GM18861 (cell line): ENCODE results near the gene ANKDD1B.
"Not testable (repeated sequence)": the region's sequence is repeated elsewhere in the genome, so short reads cannot be mapped to it uniquely, and the experiment has no call there.

Experiments
- ATAC-seq: cut with Tn5 transposase; IDR thresholded peaks from one replicate; pipeline ENCODE4 v1.9.1; 2021; ENCODE audit not compliant: unreplicated experiment

ANKDD1B gene

GRCh38 chr5:75611311-75612225 is at the start of gene ANKDD1B:
ANKDD1B (plus strand) TSS chr5:75611453; CDS start chr5:75611635, 182 bp downstream.
- no peak for ATAC-seq

- ATAC-seq: not testable (repeated sequence)
These were observed 45.1 kb upstream of the ANKDD1B start for GRCh38 chr5:75565991-75566709.

- ATAC-seq: peak; percentile 85
These were observed 44.4 kb upstream of the ANKDD1B start for GRCh38 chr5:75566710-75567309.

GRCh38 chr5:75567710-75568109 is 43.5 kb upstream of the ANKDD1B start:
- ATAC-seq: peak; percentile 38

- peak; percentile 9 for ATAC-seq
These were observed 43.1 kb upstream of the ANKDD1B start for GRCh38 chr5:75568202-75568601.

- ATAC-seq: no peak
These were observed 39.7 kb upstream of the ANKDD1B start for GRCh38 chr5:75571547-75571946.

- ATAC-seq: peak; percentile 14
These were observed 36.5 kb upstream of the ANKDD1B start for GRCh38 chr5:75574791-75575190.

- ATAC-seq: not testable (repeated sequence)
These were observed 33.0 kb upstream of the ANKDD1B start for GRCh38 chr5:75578280-75578679.

GRCh38 chr5:75584641-75585040 is 26.6 kb upstream of the ANKDD1B start:
- ATAC-seq: no peak

- no peak for ATAC-seq
These were observed 22.6 kb upstream of the ANKDD1B start for GRCh38 chr5:75588666-75589065.

GRCh38 chr5:75600535-75600934 is 10.7 kb upstream of the ANKDD1B start:
- no peak for ATAC-seq

- no peak for ATAC-seq
These were observed 9.7 kb upstream of the ANKDD1B start for GRCh38 chr5:75601567-75601966.

- no peak for ATAC-seq
These were observed 9.3 kb upstream of the ANKDD1B start for GRCh38 chr5:75601996-75602395.

- no peak for ATAC-seq
These were observed 7.9 kb upstream of the ANKDD1B start for GRCh38 chr5:75603371-75603770.

GRCh38 chr5:75603821-75604220 is 7.4 kb upstream of the ANKDD1B start:
- no peak for ATAC-seq

- not testable (repeated sequence) for ATAC-seq
These were observed 3.9 kb upstream of the ANKDD1B start for GRCh38 chr5:75607341-75607740.

- ATAC-seq: no peak
These were observed 2.4 kb upstream of the ANKDD1B start for GRCh38 chr5:75608870-75609269.

- no peak for ATAC-seq
These were observed 1.1 kb upstream of the ANKDD1B start for GRCh38 chr5:75610201-75610600.

GRCh38 chr5:75610859-75611310 is 368 bp upstream of the ANKDD1B start:
- ATAC-seq: not testable (repeated sequence)

- no peak for ATAC-seq
These were observed 945 bp downstream of the ANKDD1B start for GRCh38 chr5:75612226-75612569.

- ATAC-seq: no peak
These were observed 1.6 kb downstream of the ANKDD1B start for GRCh38 chr5:75612901-75613300.

- no peak for ATAC-seq
These were observed 2.9 kb downstream of the ANKDD1B start for GRCh38 chr5:75614176-75614575.
